Caco-2 (cell line): ENCODE measurements around the gene KIAA2012. TPM values are rescaled to one million over a fixed set of nuclear protein-coding genes. Genes with fewer than 3 reads are reported as not detected.
A peak's percentile ranks its signal among the peaks of the same experiment; 100 is the strongest.

Experiments
- BruUV-seq: library from RNA; stranded (reverse); fragments of 400-500 nt; replicated peaks from 2 replicates; lab custom pipeline; 2021; lab: Mats Ljungman, UMichigan
- CTCF ChIA-PET: fragments of 300-600 bp; sonication (Branson Sonifier 250); formaldehyde crosslinking; loops from one replicate; lab custom pipeline; 2022; ENCODE audit warnings: antibody characterized with exemption; lab: Charles Lee
- POLR2A ChIA-PET: fragments of 300-600 bp; sonication (Branson Sonifier 250); formaldehyde crosslinking; loops from one replicate; lab custom pipeline; 2022; ENCODE audit warnings: antibody characterized with exemption; lab: Charles Lee
- DNase-seq, 2 experiments: peaks; one replicate each; pipeline versions ENCODE4 v3.0.0 to v3.0.0-alpha.2; 2020 to 2022
- H3K27me3 ChIP-seq: replicated peaks from 2 replicates; pipeline ENCODE4 v1.6.0; 2011; ENCODE audit warnings: low read length; ENCODE audit not compliant: control insufficient read depth, insufficient read depth
- H3K36me3 ChIP-seq: 2 replicates; pipeline ENCODE4 v1.5.1; 2011; ENCODE audit warnings: low read length; ENCODE audit not compliant: control insufficient read depth, insufficient read depth
- H3K4me1 ChIP-seq: fragments of 250-450 bp; sonication (Bioruptor Pico); 2 replicates; pipeline ENCODE4 v1.5.1; 2020; ENCODE audit warnings: mild to moderate bottlenecking
- H3K4me3 ChIP-seq: 2 replicates; pipeline ENCODE4 v1.5.1; 2011; ENCODE audit warnings: low read depth, mild to moderate bottlenecking, control low read depth, low read length
- H3K9me3 ChIP-seq: fragments of 250-450 bp; sonication (Bioruptor Pico); 2 replicates; pipeline ENCODE4 v1.5.1; 2020; ENCODE audit warnings: mild to moderate bottlenecking, moderate library complexity
- H3K27ac Mint-ChIP-seq: one replicate; pipeline ENCODE4 v1.8.0; 2022; ENCODE audit warnings: mixed read lengths; ENCODE audit not compliant: unreplicated experiment
- H3K27me3 Mint-ChIP-seq: one replicate; pipeline ENCODE4 v1.8.0; 2022; ENCODE audit warnings: mixed read lengths; ENCODE audit not compliant: insufficient read depth, unreplicated experiment
- H3K36me3 Mint-ChIP-seq: one replicate; pipeline ENCODE4 v1.8.0; 2022; ENCODE audit warnings: mild to moderate bottlenecking, mixed read lengths; ENCODE audit not compliant: insufficient read depth, unreplicated experiment
- H3K4me1 Mint-ChIP-seq: one replicate; pipeline ENCODE4 v1.8.0; 2022; ENCODE audit warnings: low read depth, mixed read lengths; ENCODE audit not compliant: unreplicated experiment
- H3K4me3 Mint-ChIP-seq: one replicate; pipeline ENCODE4 v1.8.0; 2022; ENCODE audit warnings: mild to moderate bottlenecking, moderate library complexity, mixed read lengths; ENCODE audit not compliant: unreplicated experiment
- H3K9me3 Mint-ChIP-seq: one replicate; pipeline ENCODE4 v1.8.0; 2022; ENCODE audit warnings: mixed read lengths; ENCODE audit not compliant: unreplicated experiment
- intact Hi-C: fragments of 100-400 bp; cut with micrococcal nuclease; formaldehyde crosslinking; loops from one replicate; pipeline ENCODE4 v1.10.0; 2022; ENCODE audit not compliant: unreplicated experiment
- total RNA-seq: library from RNA; stranded (reverse); gene quantifications from 2 replicates; pipeline ENCODE4 v1.2.3, GENCODE V29; 2022
- TF ChIP-seq, protein P1 (sequence below), 2 experiments: fragments of 200-600 bp in 1 of 2; IDR thresholded peaks; 1 replicate in 1 of 2; 2 replicates in 1 of 2; pipeline versions ENCODE4 v1.5.1 to v1.8.0; 2011 to 2022; ENCODE audit warnings: antibody characterized with exemption in 1 of 2, control low read depth in 1 of 2, inconsistent platforms in 1 of 2, low read depth in 1 of 2, low read length in 1 of 2, mild to moderate bottlenecking in 1 of 2, moderate library complexity in 1 of 2; ENCODE audit not compliant: insufficient read depth in 1 of 2, severe bottlenecking in 1 of 2, unreplicated experiment in 1 of 2

Gene KIAA2012
- total RNA-seq, 1 experiment from 2014 or later, result 0.27 TPM

DNA sequence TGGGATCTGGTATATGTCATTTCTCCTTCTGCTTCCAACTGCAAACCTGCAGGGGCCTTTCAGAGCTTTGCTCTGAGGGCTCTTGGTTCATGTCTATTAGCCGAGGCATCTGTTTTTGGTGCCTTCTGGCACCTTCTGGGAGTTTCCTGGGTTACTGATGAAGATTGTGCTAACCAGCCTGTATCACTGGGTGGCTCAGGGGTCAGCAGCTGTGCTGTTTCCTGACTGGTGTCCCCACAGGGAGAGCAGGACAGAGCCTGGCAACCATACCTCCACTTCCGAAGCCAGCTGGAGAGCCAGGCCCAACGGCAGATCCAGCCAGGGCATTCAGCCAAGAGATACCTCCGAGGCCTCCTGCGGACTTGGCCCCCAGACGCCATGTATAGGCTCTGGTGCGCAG lies 17.5 kb downstream of the KIAA2012 start:
- no peaks in the 10 kb centered on the region for H3K27me3 Mint-ChIP-seq
- no peak overlapping the region for H3K4me3 Mint-ChIP-seq
- H3K27ac Mint-ChIP-seq, result no peak overlapping the region
- no peaks in the 10 kb centered on the region for H3K36me3 Mint-ChIP-seq
- Histone ChIP-seq H3K4me1 (no peaks in the 10 kb centered on the region), H3K4me3 (no peak overlapping the region), H3K36me3 (no peaks in the 10 kb centered on the region), H3K9me3 (no peaks in the 10 kb centered on the region), H3K27me3 (no peaks in the 10 kb centered on the region)
- peaks cover 6% of the 10 kb centered on the region for H3K4me1 Mint-ChIP-seq
- POLR2A ChIA-PET, result no interaction called here
- no peak for DNase-seq
- CTCF ChIA-PET, result no interaction called here
- TF ChIP-seq, protein P1, sequence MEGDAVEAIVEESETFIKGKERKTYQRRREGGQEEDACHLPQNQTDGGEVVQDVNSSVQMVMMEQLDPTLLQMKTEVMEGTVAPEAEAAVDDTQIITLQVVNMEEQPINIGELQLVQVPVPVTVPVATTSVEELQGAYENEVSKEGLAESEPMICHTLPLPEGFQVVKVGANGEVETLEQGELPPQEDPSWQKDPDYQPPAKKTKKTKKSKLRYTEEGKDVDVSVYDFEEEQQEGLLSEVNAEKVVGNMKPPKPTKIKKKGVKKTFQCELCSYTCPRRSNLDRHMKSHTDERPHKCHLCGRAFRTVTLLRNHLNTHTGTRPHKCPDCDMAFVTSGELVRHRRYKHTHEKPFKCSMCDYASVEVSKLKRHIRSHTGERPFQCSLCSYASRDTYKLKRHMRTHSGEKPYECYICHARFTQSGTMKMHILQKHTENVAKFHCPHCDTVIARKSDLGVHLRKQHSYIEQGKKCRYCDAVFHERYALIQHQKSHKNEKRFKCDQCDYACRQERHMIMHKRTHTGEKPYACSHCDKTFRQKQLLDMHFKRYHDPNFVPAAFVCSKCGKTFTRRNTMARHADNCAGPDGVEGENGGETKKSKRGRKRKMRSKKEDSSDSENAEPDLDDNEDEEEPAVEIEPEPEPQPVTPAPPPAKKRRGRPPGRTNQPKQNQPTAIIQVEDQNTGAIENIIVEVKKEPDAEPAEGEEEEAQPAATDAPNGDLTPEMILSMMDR (IDR thresholded peaks at IDR 0.05; ENCODE audit: insufficient read depth in 1 of 2, low read depth in 1 of 2, low read length in 1 of 2, severe bottlenecking in 1 of 2, unreplicated experiment in 1 of 2), result no peak
- BruUV-seq, result no TSS peak
- intact Hi-C loops, result no loop called here
- H3K9me3 Mint-ChIP-seq, result peaks cover 9% of the 10 kb centered on the region

DNA sequence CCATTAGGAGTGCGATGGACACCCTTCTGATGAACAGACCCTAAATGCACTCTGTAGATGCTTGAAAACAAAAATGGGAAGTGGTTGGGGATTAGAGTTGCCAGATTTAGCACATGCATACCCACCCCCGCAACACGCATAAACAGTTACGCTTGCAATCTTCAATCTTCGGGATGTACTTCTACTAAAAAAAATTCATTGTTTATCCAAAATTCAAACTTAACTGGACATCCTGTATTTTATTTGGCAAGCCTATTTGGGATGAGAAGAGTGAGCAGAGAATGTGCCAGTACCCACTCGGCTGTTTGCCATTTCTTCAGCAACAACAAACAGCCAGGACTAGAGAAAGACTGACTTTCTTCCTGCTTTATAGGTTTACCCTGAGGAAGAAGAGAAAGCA lies 18.4 kb downstream of the KIAA2012 start:
- Histone ChIP-seq H3K9me3 (no peaks in the 10 kb centered on the region), H3K36me3 (no peaks in the 10 kb centered on the region), H3K27me3 (no peaks in the 10 kb centered on the region), H3K4me1 (no peaks in the 10 kb centered on the region), H3K4me3 (no peak overlapping the region)
- H3K36me3 Mint-ChIP-seq, result no peaks in the 10 kb centered on the region
- H3K27ac Mint-ChIP-seq, result no peak overlapping the region
- no peak for DNase-seq
- peaks cover 6% of the 10 kb centered on the region for H3K4me1 Mint-ChIP-seq
- POLR2A ChIA-PET, result no interaction called here
- BruUV-seq, result no TSS peak
- CTCF ChIA-PET, result no interaction called here
- no peak overlapping the region for H3K4me3 Mint-ChIP-seq
- no peaks in the 10 kb centered on the region for H3K27me3 Mint-ChIP-seq
- TF ChIP-seq, protein P1 (IDR thresholded peaks at IDR 0.05; ENCODE audit: insufficient read depth in 1 of 2, low read depth in 1 of 2, low read length in 1 of 2, severe bottlenecking in 1 of 2, unreplicated experiment in 1 of 2), result no peak
- H3K9me3 Mint-ChIP-seq, result peaks cover 9% of the 10 kb centered on the region
- intact Hi-C loops, result no loop called here

DNA sequence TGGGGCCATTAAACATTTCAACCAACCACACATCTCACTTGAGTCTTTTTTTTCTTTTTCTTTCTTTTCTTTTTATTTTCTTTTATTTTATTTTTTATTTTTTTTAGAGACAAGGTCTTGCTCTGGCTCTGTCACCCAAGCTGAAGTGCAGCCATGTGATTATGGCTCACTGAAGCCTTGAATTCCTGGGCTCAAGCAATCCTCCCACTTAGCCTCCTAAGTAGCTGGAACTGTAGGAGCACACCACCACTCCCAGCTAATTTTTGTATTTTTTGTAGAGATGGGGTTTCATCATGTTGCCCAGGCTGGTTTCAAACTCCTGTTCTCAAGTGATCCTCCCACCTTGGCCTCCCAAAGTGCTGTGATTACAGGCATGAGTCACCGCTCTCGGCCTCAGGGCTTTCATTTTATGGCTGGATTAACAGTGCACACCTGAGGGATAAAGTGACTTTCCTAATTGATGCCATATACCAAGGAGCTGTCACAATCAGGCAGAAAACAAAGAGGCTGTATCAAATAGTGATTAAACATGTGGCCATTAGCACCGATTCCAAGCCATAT lies 21.5 kb downstream of the KIAA2012 start:
- Mint-ChIP-seq H3K36me3 (no peaks in the 10 kb centered on the region), H3K9me3 (peaks cover 9% of the 10 kb centered on the region), H3K27ac (no peak overlapping the region), H3K4me3 (no peak overlapping the region), H3K4me1 (no peaks in the 10 kb centered on the region), H3K27me3 (no peaks in the 10 kb centered on the region)
- H3K27me3 ChIP-seq, result no peaks in the 10 kb centered on the region
- TF ChIP-seq, protein P1 (IDR thresholded peaks at IDR 0.05; ENCODE audit: insufficient read depth in 1 of 2, low read depth in 1 of 2, low read length in 1 of 2, severe bottlenecking in 1 of 2, unreplicated experiment in 1 of 2), result no peak
- peak in 1 of 2 experiments; percentile 25 for DNase-seq
- intact Hi-C loops, result no loop called here
- no peaks in the 10 kb centered on the region for H3K4me1 ChIP-seq
- BruUV-seq, result no TSS peak
- no peaks in the 10 kb centered on the region for H3K36me3 ChIP-seq
- POLR2A ChIA-PET, result interaction anchor here (1.0 kb wide), 1 partner anchor 15 kb away, joined by 4 read pairs; no protein-coding TSS in a partner anchor
- no peaks in the 10 kb centered on the region for H3K9me3 ChIP-seq
- CTCF ChIA-PET, result no interaction called here
- no peak overlapping the region for H3K4me3 ChIP-seq
